GM11168 (cell line): Measurements from ENCODE around the gene FCHSD2.
"Not testable (repeated sequence)": the region's sequence is repeated elsewhere in the genome, so short reads cannot be mapped to it uniquely, and the experiment has no call there.

Source experiments
- in situ Hi-C: fragments of 300-500 bp; cut with MboI; formaldehyde crosslinking; loops from one replicate; pipeline ENCODE4 v1.12.0; 2022; ENCODE audit warnings: low sequenced_read_pairs; ENCODE audit not compliant: unreplicated experiment

Gene FCHSD2

DNA sequence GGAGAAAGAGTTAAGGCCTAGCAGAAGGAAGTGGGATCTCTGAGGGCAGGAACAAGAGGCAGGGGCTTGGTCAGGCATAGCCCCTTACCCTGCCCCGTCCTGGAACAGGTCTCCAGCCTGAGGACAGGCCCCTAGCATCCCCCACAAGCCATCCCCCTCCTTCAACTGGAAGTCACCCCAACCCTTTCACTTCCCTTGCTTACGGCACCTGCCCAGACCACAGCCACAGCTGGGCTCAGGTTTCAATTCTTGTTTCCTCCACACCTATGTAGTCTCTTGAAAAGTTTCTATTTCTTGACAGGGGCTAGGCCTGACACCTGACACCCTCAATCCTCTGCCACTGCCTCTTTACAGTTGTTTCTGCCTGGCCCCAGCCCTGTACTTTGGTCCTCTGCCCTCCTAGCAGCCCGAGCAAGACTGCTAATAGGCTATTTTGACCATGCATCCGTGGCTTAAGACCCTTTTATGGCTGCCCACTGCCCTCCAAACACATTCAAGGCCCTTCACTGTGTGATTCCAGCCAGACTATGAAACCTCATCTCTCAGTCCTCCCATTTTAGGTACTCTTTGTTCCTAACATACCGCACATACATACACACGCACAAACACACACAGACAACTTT lies 10.9 kb upstream of the FCHSD2 start:
- in situ Hi-C loops: no loop called here

DNA sequence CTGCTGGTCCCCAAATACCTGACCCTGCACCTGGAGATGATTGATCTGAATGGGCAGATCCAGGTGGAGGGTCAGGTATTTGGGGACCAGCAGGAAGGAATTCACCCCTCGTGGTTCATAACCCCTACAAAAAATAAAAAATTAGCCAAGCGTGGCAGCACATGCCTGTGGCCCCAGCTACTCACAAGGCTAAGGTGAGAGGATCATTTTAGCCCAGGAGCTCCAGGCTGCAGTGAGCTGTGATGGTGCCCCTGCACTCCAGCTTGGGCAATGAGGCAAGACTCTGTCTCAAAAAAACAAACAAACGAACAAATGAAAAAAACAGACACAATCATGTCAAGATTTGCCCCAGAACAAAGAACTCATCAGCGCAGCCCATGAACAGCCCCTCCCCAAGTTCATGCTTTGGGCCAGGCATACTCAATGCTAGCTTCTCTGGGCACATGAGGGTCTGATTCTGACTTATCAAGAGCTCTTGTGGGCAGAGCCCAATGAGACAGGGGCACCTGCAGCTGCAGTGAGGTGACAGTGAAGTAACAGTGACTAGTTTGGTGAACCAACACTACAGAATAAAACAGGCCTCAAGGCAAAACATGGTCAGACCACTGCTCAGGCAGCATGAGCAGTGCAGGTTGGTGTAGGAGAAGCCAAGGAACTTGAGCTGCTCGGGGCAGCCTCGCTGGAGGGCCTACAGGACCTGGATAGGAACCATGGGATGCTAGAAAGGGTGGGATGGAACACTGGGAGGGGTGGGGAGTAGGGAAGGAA lies 10.2 kb upstream of the FCHSD2 start:
- in situ Hi-C loops: no loop called here

DNA sequence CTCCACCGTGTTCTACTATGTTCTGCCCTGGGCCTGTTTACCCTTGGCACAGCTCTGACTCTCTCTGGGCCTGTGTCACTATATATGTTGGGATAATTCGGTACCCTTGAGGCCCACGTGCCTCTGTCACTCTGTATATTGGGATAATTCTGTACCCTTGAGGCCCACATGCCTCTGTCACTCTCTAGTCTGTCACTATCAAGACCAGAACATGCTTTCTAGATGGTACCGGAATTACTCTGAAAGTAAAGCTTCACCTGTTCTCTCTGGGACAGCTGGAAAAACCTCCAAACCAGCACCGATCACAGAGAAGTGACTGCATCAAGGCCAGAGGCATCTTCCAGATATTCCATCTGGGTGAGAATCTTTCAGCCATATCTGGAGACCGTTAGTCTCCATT lies 9.3 kb upstream of the FCHSD2 start:
- in situ Hi-C loops: no loop called here

DNA sequence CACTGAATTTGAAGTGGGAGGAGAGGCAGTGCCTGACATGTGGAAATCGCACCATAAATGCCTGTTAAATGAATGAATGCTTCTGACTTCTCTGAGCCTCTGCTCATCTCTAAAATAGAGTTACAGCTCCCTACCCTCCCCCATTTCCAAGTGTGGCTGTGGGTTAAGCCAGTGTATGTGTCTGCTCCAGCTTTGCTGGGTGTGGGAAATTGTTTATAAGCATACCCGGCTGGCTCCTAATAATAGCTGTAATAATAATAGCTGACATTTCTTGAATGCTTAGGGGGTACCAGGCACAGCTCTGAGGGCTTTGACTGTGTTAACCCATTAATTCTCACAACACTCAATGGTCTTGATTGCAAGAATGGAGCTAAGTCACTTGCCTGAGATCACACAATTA lies 7.0 kb upstream of the FCHSD2 start:
- in situ Hi-C loops: no loop called here

DNA sequence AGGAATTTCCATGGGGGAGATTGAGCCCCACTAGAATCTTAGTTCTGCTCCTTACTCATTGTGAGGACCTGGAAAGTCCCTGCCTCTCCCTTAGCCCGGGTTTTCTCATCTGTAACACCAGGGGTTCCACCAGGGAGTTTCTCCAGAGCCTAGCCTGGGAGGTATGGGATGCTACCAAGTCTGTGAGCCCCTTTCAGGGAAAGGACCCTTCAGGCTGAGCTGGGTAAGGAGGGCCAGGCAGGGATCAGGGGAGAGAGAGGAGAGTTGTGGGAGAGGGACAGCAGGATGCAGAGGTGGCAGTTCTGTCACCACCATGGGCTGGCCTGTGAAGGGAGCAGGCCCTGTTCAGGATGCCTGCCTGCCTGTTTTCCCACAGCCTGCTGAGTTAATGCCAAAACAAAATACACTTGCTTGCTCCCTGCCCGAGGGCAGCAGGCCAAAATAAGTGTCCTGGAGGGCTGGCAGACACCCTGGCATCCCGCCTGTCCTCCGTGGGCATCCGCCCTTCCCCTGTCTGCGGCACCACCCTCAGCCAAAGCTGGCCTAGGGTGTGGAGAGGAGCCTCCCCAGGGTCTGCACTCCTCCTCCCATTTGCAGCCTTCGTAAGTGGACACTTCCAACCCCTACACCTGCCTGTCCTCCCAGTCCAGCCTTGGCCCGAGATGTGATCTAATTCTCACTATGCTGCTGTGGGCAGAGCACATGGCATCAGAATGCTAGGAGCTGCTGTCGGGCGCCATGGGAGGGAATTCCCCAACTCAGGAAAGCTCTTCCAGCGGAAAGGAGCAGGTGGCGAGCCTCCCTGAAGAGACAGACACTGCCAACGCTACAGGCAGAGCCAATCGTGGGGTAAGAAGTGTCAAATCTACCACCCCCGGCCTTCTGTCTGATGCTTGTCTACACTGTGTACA lies 5.9 kb upstream of the FCHSD2 start:
- in situ Hi-C loops: no loop called here

DNA sequence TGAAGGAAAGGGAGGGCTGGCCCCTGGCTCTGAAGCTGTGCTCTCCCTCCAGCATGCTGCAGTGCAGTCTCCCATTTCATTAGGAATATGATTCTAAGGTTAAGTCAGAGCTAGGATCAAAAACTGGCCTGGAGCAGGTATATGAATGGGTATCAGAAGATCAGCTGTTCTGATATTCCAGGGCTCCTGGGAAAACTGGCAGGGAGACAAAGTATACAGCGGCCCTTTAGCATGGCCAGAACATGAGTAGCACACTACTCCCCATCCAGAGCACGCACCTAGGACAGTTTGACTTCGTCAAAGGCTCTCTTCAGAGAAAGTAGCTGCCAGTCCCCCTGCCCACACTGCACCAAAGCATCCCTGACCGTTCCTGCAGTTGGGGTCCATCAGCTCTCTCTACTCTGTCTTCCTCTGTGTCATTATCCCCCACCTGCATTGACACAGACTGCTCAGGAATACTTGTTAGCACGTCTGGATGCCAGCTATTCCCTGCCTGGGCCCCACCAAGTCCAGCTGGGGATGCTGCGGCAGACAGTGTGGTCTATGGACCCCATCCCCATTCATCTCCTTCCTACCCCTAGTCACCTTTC lies 4.0 kb upstream of the FCHSD2 start:
- in situ Hi-C loops: no loop called here

DNA sequence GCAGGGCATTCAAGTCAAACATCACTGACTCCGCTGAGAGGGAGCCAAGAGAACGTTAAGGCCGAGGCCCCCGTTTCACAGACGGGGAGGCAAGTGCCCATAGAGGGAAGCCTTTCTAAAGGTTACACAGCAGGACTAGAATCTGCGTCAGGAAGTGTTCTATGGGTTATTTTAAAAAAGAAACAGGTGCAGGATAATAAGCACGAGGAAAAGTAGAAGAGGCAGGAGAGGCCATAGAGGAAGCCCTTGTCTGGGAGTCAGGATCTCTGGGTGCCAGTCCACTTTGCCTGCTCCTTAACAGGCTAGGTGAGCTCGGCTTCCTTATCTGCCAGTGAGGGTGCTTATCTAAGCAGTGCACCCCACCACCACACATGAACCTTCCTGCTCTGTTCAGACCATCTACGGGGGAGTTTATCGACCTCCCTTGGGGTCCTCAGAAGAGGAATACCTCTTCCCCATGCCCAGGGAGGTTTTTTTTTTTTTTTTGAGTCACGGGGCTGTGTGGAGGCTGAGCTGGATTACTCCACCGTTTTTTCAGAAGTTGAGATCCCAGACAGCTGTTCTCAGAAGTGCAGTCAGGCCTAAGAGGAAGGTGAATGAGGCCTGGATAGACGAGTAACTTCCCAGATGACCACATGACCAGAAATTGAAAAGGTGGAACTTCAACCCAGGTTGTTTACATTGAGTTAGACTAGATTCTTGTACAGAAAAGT lies 1.2 kb upstream of the FCHSD2 start:
- in situ Hi-C loops: no loop called here

DNA sequence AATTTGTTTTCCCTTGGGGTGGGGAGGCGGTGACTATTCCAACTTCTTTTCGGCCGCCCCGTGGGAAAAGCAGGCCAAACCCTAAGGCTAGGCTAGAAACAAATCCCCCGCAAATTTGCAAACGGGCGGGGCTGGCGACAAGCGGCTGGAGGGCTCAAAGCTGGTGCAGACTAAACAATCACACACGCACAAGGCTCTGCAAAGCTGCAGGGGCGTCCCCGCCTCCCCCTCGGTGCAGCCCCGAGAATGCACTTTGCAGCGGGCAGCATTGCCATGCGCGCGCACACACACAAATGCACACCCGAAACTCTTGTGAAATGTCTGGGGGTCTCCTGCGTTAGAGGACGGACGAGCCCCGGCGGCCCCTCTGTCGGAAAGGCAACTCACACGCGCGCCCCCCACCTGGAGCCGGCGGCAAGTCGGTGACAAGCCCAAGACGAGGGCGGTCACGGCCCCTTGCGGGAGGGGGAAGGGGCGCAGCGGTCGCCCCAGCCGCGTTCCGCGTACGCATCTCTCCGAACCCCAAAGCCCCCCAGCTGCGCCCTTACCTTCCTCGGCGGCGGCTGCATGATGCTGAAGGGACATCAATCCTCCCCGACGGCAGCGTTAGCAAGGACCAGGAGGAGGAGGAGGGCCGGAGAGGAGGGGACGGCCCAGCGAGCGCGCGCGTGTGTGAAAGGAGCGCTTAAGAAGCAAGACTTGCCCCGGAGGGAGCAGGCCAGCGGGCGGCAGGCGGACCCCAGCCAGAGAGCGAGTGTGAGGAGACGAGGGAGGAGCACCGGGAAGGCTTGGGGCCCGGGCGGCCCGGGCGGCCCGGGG lies 600 bp downstream of the FCHSD2 start:
- in situ Hi-C loops: no loop called here

DNA sequence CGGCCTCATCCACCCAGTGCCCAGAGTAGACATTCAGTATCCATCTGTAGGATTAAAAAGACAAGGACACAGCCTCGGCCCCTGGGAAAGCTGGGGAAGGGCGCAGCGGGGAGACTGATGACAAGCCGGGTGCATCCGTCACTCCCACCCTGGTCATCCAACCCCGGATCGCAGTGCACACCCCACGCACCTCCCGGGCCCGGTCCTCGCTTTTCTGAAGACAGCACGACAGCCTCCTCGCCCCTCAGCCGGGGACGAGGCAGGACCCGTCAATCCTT lies 1.1 kb downstream of the FCHSD2 start:
- in situ Hi-C loops: no loop called here

DNA sequence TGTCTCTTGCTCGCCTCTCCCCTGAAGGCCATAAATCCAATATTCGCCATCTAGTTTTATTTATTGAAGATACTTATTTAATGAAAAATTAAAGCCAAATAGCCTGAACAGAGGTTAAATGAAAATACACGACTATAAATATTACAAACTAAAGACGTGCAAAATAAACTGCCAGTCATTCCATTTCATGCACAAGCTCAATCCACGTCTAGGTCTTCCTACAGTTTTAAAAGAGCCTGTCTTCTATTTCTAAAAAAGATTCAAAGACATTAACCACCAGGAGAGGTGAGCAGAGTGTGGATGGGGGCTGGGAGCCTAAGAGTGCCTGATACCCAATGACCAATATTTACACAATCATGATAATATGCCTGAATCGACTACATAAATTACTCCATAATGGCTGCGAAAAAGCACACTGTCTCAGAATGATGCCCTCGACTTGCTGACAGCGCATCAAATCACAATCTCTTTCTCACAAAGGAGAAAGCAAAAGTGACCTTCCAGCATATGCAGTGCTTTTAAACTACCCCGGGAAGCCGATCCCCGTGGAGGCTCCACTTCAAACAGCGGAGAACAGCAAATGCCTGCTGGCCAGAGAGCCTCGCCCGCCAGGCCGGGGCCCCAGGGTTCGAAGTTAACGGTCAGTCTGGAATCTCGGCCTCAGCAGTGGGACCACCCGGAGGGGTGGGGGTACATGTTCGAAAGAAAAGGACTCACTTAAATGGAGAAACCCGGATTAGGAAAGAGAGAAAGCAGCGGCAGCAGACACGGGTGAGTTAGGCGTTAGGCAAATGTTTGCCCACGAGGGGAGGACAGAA lies 1.7 kb downstream of the FCHSD2 start:
- in situ Hi-C loops: no loop called here

DNA sequence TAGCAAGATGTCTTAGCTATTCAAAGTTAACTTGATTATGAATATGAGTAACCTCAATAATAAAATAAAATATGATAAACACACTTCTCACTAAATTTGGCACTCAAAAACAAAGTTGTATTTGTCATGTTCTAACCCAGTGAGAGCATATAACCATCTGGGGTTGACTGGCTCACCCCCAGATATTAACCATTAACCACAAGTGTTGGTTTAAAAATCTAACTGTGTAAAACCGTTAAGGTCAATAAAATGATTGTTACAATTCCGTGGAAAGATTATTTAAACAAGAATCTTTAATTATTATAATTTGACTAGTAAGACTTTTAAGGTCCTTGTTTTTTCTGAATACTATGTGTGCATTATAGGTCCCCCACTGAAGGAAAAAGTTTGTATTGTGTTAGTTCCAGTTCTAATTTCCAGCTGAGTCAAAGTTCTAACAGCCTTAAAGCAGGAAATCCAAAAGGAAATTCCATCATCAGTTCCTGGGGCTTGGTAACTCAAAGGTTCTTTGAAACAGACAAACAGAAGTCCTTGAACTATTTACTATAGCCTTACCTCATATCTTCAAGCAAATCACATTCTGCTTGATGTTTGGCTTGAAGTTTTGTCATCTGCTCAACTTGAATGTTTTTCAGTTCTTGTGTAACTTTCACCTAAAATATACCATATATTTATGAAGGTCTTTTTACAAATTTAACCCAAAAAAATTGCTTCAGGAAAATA lies 2.5 kb downstream of the FCHSD2 start:
- in situ Hi-C loops: no loop called here

DNA sequence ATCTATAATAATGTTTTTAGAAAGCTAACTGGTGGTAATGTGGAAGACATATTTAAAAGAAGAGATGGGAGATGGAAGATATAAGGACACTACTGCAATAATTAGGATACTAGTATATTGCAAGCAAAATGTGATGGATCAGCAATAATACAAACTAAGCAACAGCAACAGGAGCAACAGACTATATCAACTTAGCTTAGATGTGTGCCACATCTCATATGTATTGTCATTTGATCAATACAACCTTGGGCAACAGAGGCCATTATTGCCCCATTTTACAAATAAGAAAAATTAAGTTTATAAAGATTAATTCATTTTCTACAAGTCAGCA lies 4.2 kb downstream of the FCHSD2 start:
- in situ Hi-C loops: no loop called here

DNA sequence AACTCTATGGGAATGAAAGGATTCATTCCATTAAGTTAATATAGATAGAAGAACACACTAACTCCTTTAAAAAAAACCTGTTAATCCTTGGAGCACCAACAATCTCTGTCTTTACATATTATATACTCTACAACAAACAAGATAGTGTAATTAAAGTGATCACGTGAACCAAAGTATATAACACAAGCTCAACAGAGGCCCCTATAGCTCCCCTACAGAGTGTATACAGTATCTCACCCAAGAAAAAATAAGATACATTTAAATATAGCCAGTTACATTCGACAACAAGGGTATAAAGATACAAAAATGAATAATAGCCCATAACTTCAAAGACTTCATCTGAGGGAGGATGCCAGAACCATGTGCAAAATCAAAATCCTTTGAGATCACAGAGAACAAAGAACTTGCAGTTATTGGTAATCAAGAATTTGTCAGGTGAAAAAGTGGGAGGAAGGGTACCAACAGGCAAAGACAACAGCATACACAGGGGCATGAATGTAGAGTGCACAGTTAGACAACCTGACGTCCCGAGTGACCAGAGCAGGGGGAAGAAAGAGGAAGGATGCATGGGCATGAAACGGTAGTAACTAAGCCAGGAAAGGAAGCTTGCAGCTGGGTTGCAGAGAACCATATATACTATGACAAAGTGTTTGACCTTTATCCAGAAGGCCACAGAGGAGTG lies 4.7 kb downstream of the FCHSD2 start:
- in situ Hi-C loops: no loop called here

DNA sequence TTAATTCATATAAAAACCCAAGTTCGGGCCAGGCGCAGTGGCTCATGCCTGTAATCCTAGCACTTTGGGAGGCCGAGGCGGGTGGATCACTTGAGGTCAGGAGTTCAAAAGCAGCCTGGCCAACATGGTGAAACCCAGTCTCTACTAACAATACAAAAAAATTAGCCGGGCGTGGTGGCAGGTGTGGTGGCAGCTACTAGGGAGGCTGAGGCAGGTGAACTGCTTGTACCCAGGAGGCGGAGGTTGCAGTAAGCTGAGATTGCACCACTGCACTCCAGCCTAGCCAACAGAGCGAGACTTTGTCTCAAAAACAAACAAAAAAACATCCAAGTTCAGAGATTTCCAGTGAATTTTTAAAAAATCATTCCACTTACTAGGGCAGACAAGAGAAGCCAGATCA lies 5.4 kb downstream of the FCHSD2 start:
- in situ Hi-C loops: not testable (repeated sequence)

DNA sequence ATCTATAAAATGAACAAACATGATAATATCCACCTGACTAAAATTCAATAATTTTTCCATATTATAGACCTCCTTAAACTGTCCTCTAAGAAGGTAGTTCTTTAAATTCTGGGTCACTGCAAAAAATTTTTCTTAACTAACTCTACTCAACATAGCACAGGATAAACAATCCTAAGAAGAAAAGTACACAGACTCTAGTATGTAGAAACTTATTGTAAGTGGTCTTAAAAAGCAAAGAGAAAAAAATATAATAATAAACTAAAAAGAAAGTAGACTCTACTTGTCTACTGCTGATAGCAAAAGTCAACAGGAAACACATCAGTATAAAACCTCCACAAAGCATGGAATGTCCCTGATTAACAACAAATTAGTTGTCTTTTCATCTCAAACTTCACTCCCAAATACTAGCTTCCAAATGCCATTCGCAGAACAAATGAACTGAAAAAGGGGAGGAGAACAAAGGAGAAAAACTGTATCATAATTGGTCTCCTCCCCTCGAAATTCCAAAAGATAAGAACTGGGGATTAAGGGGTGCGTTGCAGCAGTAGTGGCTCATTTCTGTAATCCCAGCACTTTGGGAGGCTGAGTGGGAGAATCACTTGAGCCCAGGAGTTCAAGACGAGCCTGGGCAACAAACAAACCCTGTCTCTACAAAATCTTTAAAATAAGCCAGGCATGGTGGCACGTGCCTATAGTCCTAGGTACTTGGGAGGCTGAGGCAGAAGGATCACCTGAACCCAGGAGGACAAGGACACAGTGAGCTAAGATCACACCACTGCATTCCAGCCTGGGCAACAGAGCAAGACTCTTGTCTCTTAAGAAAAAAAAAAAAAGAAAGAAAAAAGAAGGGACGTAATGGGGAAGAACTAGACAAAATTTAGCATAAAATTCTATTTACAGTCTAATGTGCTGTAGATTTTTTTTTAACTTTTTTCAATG lies 6.5 kb downstream of the FCHSD2 start:
- in situ Hi-C loops: no loop called here

DNA sequence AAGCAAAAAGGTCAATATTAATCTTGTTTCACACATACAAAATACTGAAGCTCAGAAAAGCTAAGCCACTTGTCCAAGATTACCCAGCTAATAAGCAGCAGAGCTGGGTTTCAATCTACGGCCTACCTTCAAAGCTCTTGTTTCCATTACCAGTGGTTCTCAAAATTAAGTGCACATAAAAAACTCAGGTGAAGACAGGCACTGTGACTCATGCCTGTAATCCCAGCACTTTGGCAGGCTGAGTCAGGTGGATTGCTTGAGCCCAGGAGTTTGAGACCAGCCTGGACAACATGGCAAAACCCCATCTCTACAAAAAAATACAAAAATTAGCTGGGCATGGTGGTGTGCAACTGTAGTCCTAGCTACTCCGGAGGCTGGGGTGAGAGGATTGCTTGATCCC lies 9.8 kb downstream of the FCHSD2 start:
- in situ Hi-C loops: not testable (repeated sequence)

DNA sequence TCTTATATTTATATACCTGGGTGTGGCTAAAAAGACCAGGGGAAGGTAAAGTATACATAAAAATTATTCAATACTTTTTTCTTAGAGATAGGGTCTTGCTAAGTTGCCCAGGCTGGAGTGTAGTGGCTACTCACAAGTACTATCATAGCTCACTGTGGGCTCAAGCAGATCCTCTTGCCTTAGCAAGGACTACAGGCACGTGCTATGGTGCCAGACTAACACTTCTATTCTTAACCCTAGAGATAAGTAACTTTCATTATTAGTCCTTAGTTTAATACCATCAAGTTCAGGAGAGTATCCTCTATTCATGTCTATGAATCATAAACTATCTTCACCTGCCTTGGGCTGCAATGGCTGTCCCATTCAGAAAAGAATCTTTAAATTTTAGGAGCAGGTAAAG lies 11.9 kb downstream of the FCHSD2 start:
- in situ Hi-C loops: no loop called here
